SK-N-MC (cell line): ENCODE data around the gene RPS6KA5.
A peak's percentile ranks its signal among the peaks of the same experiment; 100 is the strongest.
"Not testable (repeated sequence)": the region's sequence is repeated elsewhere in the genome, so short reads cannot be mapped to it uniquely, and the experiment has no call there.

ENCODE experiments used
- DNase-seq: peaks from one replicate; pipeline ENCODE4 v3.0.0-alpha.2; 2011; ENCODE audit warnings: low read depth, low spot score
- H3K27ac ChIP-seq: fragments of 200-600 bp; sonication (generic); 2 replicates; pipeline ENCODE4 v1.5.1; 2016; ENCODE audit warnings: mixed run types
- H3K36me3 ChIP-seq: fragments of 200-600 bp; sonication (generic); 2 replicates; pipeline ENCODE4 v1.6.1; 2017; ENCODE audit warnings: antibody characterized with exemption, low read length, mixed read lengths; ENCODE audit not compliant: insufficient read depth
- H3K4me3 ChIP-seq: fragments of 200-600 bp; sonication (generic); 2 replicates; pipeline ENCODE4 v1.5.1; 2016
- H3K9ac ChIP-seq: fragments of 200-600 bp; sonication (generic); 2 replicates; pipeline ENCODE4 v1.8.0; 2017; ENCODE audit warnings: mixed run types, mixed read lengths; ENCODE audit not compliant: insufficient read length
- H3K9me3 ChIP-seq: fragments of 200-600 bp; sonication (generic); 2 replicates; pipeline ENCODE4 v1.6.1; 2017; ENCODE audit warnings: low read depth, mild to moderate bottlenecking, antibody characterized with exemption, low read length, moderate library complexity, mixed read lengths
- EZH2 ChIP-seq: fragments of 200-600 bp; sonication (generic); IDR thresholded peaks from one replicate; pipeline ENCODE4 v1.6.1; 2017; ENCODE audit warnings: antibody characterized with exemption
- FOXP2 ChIP-seq: optimal IDR thresholded peaks from 2 replicates; pipeline ENCODE3; 2011; ENCODE audit warnings: mild to moderate bottlenecking, moderate library complexity; ENCODE audit not compliant: insufficient read depth; ENCODE audit errors: extremely low read length, control extremely low read depth
- POLR2AphosphoS5 ChIP-seq: IDR thresholded peaks from 2 replicates; pipeline ENCODE4 v1.6.1; 2012; ENCODE audit warnings: mild to moderate bottlenecking, low read depth, low read length, borderline replicate concordance

RPS6KA5 gene

DNA sequence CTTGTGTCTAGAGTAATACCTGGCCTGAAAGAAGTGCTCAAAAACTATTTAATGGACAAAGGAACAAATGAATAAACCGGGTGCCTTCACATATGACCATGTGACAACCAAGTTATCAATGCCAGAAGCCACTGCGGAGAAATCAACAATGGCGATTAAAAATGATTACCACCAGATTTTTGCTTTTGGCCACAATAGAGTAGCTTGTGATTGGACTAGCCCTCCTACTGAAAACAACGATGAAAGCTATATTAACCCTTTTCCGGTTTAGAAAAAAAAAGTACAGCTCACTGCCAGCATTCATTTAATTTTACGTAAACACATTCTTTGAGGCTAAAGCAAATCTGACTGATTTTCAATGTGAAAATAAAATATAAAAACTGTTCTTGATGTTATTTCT, 202.6 kb downstream of the RPS6KA5 start:
- H3K9me3 ChIP-seq, result no peaks in the 10 kb centered on the region
- DNase-seq, result no peak
- H3K36me3 ChIP-seq, result no peaks in the 10 kb centered on the region
- peak overlapping the region; percentile 57 for H3K9ac ChIP-seq
- TF ChIP-seq FOXP2 (no peak), POLR2AphosphoS5 (no peak), EZH2 (no peak)
- H3K27ac ChIP-seq, result peak overlapping the region; percentile 84
- peak overlapping the region; percentile 63 for H3K4me3 ChIP-seq

DNA sequence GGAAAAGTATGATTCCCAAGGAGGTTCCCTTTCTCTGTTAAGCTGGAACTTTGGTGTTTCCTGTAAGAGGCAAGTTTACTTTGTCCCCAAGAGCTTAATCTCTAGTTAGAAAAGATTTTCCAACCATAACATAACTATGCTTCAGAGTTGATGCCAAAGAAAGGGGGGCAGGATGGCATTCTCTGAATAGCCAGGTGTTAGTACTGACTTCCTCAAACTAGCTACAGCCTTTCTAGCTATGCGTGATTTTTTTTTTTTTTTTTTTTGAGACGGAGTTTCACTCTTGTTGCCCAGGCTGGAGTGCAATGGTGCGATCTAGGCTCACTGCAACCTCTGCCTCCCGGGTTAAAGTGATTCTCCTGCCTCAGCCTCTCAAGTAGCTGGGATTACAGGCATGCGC, 204.3 kb downstream of the RPS6KA5 start:
- DNase-seq, H3K9ac ChIP-seq, H3K36me3 ChIP-seq, H3K27ac ChIP-seq, H3K4me3 ChIP-seq, H3K9me3 ChIP-seq: not testable (repeated sequence)

GRCh38 chr14:90853116-90853515, 207.3 kb downstream of the RPS6KA5 start:
- TF ChIP-seq FOXP2, result no peak
- TF ChIP-seq POLR2AphosphoS5, result no peak
- no peak for TF ChIP-seq EZH2

GRCh38 chr14:90851327-90852036, 209.0 kb downstream of the RPS6KA5 start:
- Histone ChIP-seq H3K9me3 (no peaks in the 10 kb centered on the region), H3K4me3 (no peak overlapping the region), H3K36me3 (no peaks in the 10 kb centered on the region), H3K9ac (no peak overlapping the region), H3K27ac (no peak overlapping the region)
- no peak for DNase-seq
- TF ChIP-seq FOXP2 (no peak), POLR2AphosphoS5 (no peak), EZH2 (no peak)

More at GRCh38 chr14:90853116-90853515, 207.3 kb downstream of the RPS6KA5 start:
- H3K9me3 ChIP-seq, result no peaks in the 10 kb centered on the region
- H3K4me3 ChIP-seq, result no peak overlapping the region
- H3K36me3 ChIP-seq, result no peaks in the 10 kb centered on the region
- no peak overlapping the region for H3K9ac ChIP-seq
- H3K27ac ChIP-seq, result no peak overlapping the region
- DNase-seq, result no peak

DNA sequence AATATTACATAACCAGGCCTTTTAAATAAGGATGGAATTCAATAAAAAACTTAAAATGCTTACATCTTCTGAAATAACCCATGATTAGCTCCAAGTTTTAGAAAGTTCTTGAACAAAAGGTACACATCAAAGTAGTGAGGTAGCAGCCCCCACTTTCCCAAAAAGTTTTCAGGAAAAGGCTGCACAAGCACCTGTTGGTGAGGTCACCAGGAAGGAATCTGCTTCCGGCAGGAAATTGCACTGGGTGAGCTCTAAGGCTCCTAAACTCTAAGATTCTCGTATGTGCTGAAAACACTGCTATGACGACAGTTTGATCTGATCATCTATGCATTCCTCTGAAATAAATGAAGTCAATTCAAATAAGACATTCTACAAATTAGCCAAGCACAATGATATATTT, 210.0 kb downstream of the RPS6KA5 start:
- Histone ChIP-seq H3K9me3 (no peaks in the 10 kb centered on the region), H3K27ac (no peak overlapping the region), H3K4me3 (no peak overlapping the region), H3K9ac (no peak overlapping the region), H3K36me3 (no peaks in the 10 kb centered on the region)
- TF ChIP-seq FOXP2 (no peak), POLR2AphosphoS5 (no peak)
- no peak for DNase-seq

- no peak overlapping the region for H3K9ac ChIP-seq
Observed at GRCh38 chr14:90849787-90850444, 210.5 kb downstream of the RPS6KA5 start.

DNA sequence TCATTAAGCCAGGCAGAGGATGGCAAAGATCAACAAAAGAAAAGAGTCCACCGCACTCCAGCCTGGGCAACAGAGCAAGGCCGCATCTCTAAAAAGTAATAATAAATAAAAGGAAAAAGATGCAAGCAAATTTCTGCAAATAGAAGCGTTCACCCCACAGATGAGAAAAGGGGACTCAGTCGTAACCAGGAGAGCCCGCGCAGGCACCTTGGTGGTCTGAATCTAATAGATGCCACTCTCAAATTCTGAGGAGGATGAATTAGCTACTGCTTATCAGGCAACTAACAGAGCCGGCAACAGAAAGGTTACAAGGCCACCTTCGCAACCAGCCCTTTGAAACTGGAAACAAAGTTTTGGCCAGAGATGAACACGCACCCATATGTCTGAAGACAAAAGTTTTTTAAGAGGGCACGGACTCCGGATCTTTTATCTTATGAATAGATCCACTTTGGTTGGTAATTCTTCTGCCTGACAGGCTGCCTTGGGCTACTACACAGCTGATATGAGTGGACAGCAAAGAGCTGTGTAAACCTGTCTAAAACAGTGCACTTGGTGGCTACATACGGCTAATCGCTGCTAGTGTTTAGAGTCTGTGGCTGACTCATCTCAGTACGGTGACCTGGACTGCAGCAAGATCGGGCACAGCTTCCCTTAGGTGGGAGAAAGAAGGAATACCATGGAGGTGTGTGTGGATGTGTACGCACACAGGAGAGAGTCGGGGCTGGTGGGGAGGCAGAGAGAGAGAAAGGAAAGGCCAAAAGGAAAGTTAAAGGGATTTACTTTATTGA, 211.3 kb downstream of the RPS6KA5 start:
- TF ChIP-seq EZH2, result no peak
- no peak for TF ChIP-seq POLR2AphosphoS5
- TF ChIP-seq FOXP2, result no peak
- no peaks in the 10 kb centered on the region for H3K36me3 ChIP-seq
- no peak overlapping the region for H3K4me3 ChIP-seq
- H3K9ac ChIP-seq, result no peak overlapping the region
- no peak overlapping the region for H3K27ac ChIP-seq
- no peak for DNase-seq
- no peaks in the 10 kb centered on the region for H3K9me3 ChIP-seq

More at GRCh38 chr14:90849787-90850444, 210.5 kb downstream of the RPS6KA5 start:
- H3K4me3 ChIP-seq, result no peak overlapping the region
- H3K27ac ChIP-seq, result no peak overlapping the region
- no peak for DNase-seq
- H3K9me3 ChIP-seq, result no peaks in the 10 kb centered on the region
- TF ChIP-seq FOXP2 (no peak), EZH2 (no peak), POLR2AphosphoS5 (no peak)
- no peaks in the 10 kb centered on the region for H3K36me3 ChIP-seq

GRCh38 chr14:90846511-90846910, 213.9 kb downstream of the RPS6KA5 start:
- no peak for DNase-seq
- Histone ChIP-seq H3K4me3 (no peak overlapping the region), H3K9ac (no peak overlapping the region), H3K36me3 (no peaks in the 10 kb centered on the region), H3K9me3 (no peaks in the 10 kb centered on the region), H3K27ac (no peak overlapping the region)
- TF ChIP-seq FOXP2 (no peak), POLR2AphosphoS5 (no peak), EZH2 (no peak)
